Coronary artery (tissue), 2 donors: ENCODE measurements around the gene ANO1.

ENCODE experiments used
- DNase-seq: peaks from one replicate; pipeline ENCODE4 v3.0.0-alpha.2; 2017; ENCODE audit warnings: low spot score
- H3K27ac ChIP-seq, 2 donors: fragments of 200-600 bp; sonication (generic); one replicate each; pipeline ENCODE4 v1.5.1; 2016 to 2019
- H3K4me3 ChIP-seq: fragments of 200-600 bp; sonication (generic); 2 replicates; pipeline ENCODE4 v1.5.1; 2016; ENCODE audit warnings: mild to moderate bottlenecking, moderate library complexity
- TF ChIP-seq, protein P1 (sequence below): fragments of 200-600 bp; sonication (generic); IDR thresholded peaks from one replicate; pipeline ENCODE4 v1.5.1; 2019; ENCODE audit warnings: antibody characterized with exemption

The ANO1 gene

DNA sequence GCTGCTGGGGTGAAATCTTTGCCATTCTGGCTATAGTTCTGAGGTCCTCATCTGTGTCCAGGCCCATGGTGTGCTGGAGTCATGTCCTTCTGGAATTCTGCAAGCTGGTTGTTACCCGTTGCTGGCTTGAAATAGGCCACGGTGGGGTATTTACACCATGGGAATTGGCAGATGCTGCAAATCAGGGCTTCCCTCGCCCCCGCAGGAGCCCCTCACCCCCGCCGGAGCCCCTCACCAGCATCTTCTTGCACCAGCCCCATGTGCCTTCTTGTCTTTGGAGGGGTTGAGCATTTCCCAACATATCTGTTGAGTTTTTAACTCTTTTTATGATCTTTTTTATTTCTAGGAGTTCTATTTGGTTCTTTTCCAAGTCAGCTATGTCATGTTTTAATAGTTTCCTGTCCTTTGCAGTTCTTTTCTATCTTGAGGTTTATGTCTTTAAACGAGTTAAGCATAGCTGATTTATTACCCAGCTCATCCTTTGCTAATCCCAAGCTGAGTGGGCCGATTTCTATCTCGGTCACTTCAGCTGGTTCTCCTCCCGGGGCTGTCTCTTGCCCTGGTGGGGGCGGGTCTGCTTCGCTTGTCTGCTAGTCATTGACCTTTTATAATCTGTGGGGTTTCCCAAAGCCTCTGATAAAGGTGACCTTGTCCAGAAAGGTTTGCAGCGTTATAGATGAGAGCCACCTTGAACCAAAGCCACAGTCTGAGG is 17.6 kb downstream of the ANO1 start:
- no peak for DNase-seq
- TF ChIP-seq, protein P1, sequence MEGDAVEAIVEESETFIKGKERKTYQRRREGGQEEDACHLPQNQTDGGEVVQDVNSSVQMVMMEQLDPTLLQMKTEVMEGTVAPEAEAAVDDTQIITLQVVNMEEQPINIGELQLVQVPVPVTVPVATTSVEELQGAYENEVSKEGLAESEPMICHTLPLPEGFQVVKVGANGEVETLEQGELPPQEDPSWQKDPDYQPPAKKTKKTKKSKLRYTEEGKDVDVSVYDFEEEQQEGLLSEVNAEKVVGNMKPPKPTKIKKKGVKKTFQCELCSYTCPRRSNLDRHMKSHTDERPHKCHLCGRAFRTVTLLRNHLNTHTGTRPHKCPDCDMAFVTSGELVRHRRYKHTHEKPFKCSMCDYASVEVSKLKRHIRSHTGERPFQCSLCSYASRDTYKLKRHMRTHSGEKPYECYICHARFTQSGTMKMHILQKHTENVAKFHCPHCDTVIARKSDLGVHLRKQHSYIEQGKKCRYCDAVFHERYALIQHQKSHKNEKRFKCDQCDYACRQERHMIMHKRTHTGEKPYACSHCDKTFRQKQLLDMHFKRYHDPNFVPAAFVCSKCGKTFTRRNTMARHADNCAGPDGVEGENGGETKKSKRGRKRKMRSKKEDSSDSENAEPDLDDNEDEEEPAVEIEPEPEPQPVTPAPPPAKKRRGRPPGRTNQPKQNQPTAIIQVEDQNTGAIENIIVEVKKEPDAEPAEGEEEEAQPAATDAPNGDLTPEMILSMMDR: no peak
- Histone ChIP-seq H3K4me3 (no peak overlapping the region), H3K27ac (peak overlapping the region in 1 of 2 donors; percentile 45)

DNA sequence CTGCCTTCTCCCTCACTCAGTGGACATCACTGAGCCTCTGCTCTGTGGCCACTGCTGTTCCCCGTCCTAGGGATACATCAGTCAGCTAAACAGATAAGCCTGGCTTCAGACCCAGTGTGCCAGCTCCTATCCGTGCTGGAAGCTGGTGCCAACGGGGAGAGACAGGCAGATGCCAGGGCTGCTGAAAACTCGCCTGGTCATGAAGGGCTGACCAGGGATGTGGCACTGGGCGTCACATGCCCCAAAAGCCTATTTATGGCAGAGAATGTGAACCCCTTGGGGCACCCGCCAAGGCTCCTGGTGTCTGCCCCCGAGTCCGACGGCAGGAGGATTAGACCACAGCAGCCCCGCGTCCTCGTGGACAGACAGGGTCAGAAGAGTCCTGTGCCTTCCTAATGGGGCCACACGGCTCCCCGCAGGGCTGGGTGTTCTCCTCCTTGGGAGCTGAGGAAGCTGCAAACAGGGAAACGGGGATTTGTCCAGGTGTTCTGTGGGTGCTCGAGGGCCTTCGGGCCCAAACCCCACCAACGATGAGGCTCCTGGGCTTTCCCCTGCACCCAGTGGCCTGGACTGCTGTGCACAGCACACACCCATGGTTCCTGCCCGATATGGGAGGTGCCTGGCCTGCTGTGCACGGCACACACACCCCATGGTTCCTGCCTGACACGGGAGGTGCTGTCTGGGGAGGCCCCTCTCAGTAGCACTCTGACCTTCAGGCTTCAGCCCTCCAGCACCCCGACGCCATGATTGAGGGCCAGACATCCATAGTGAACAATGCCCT is 19.9 kb downstream of the ANO1 start:
- no peak for DNase-seq
- H3K4me3 ChIP-seq: no peak overlapping the region
- TF ChIP-seq, protein P1: no peak
- H3K27ac ChIP-seq: peak overlapping the region; percentile 63 to 80

DNA sequence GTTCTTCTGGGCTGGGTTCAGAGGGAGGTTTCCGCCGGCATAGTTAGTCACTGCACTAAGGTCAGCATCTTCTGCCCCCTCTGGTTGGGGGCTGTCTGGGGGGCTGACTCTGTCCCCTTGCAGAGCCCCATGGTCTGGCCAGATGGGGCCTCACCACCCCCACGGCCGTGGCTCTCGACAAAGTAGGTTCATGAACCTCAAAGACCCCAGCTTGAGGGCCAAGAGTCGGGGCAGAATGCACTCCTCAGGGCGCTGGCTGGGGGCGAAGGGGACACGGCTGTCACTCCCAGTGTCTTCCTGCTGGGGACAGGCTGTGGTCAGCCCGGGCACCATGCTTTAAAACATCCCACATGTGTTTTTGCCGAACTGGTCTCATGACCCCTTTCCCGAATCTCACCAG is 20.8 kb downstream of the ANO1 start:
- Histone ChIP-seq H3K4me3 (no peak overlapping the region), H3K27ac (peak overlapping the region in 1 of 2 donors; percentile 80)
- DNase-seq: no peak
- TF ChIP-seq, protein P1: no peak

DNA sequence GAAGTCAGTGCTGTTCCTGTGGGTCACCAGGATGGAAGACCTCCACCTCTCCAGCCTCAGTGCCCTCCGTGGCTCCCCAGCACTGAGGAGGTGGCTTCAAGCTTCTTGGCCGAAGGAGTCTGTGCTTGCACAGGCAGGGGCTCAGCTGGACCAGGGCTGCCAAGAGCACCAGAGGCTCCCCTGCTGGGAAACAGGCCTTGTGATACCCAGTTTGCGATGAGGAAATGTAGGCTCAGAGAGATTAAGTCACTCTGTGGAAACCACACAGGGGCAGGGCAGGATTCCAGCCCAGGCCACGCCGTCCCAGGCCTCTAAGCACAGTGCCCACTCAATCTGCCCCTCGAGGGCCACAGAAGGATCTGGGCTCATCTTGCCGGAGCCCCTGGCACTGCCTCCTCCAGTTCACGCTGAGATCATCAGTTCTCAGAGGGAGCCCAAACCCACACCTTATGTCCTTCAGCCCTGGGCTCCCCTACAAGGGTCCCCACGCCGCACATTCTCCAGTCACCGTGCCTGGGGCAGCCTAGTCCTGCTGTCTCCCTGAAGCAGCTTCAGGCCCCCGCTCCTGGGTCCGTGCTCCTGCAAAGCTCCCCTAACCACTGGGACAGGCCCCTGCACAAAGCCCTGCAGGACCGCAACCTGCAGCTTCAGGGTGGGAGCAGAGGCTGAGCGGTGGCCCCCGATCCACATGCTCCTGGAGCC is 21.6 kb downstream of the ANO1 start:
- Histone ChIP-seq H3K4me3 (no peak overlapping the region), H3K27ac (peak overlapping the region; percentile 25 to 80)
- DNase-seq: no peak
- TF ChIP-seq, protein P1: no peak

DNA sequence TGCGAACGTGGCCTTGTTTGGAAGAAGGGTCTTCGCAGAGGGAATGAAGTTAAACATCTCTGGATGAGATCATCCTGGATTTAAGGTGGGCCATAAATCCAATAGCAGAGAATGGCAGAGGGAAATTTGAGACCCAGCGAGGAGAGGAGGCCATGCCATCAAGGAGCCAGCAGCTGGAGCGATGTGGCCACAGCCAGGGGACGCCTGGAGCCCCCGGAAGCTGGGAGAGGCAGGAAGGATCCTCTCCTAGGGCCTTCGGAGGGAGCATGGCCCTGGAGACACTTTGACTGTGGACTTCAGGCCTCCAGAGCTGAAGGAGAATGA is 22.1 kb downstream of the ANO1 start:
- DNase-seq: no peak
- TF ChIP-seq, protein P1: no peak
- H3K27ac ChIP-seq: peak overlapping the region in 1 of 2 donors; percentile 80
- H3K4me3 ChIP-seq: no peak overlapping the region

DNA sequence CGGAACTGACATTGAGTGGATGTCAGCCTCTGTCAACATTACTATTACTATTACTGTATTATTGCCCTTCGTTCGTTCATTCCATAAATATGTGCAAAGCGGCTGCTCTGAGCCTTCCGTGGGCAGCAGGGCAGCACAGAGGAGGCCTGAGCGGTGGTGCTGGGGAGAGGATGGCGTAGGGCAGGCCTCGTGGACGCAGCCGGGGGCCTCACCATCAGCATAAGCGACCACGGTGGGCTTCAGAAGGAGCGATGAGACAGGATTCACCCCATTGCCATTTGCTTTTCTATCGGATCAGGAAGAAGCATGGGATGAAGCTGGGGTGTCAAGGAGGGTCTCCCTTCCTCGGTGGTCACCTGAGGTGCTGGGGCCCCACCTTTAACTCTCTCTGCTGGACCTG is 22.7 kb downstream of the ANO1 start:
- H3K27ac ChIP-seq: no peak overlapping the region
- DNase-seq: no peak
- TF ChIP-seq, protein P1: no peak

More for the DNA sequence above, 22.7 kb downstream of the ANO1 start:
- no peak overlapping the region for H3K4me3 ChIP-seq
